ENCODE measurements around the gene ZNF787. TPM values are rescaled to one million over a fixed set of nuclear protein-coding genes. Genes with fewer than 3 reads are reported as not detected.

ZNF787 gene
- total RNA-seq, 1 experiment from 2014 or later = 54.6 TPM

- H3K9ac ChIP-seq (ENCODE audit: extremely low read depth, insufficient read length, low read length) = no peak overlapping the region
- Mint-ChIP-seq H3K9me3 (peaks cover 0 to 13% of the 10 kb centered on the region in 2 experiments; a peak in 2 of 5 replicates), H3K27me3 (ENCODE audit: low read depth) (peaks cover 29% of the 10 kb centered on the region), H3K27ac (peak overlapping the region in 1 of 3 experiments; percentile 67; a peak in 1 of 7 replicates), H3K4me3 (no peak overlapping the region), H3K36me3 (ENCODE audit: insufficient read depth in 1 of 3, low read depth in 3 of 3) (no peaks in the 10 kb centered on the region), H3K4me1 (peaks cover 13 to 16% of the 10 kb centered on the region in 2 experiments)
- H3K56ac ChIP-seq (ENCODE audit: insufficient read length, low read depth, low read length) = no peak overlapping the region
- WGBS (ENCODE audit: extremely low coverage, insufficient read length, low lambda C conversion rate) = no CpG with 5 or more reads among the region's 7 CpGs
- no peak overlapping the region for H2BK20ac ChIP-seq (ENCODE audit: low read depth, low read length, poor library complexity, severe bottlenecking)
- H2BK12ac ChIP-seq (ENCODE audit: insufficient read length, low read depth, low read length) = no peak overlapping the region
- no peak overlapping the region for H3K23ac ChIP-seq (ENCODE audit: insufficient read length, low read depth, low read length)
- TF ChIP-seq CTCF (conservative IDR thresholded peaks at IDR 0.05) = no peak
- no peaks in the 10 kb centered on the region for H4K20me1 ChIP-seq (ENCODE audit: control insufficient read depth, insufficient read depth, insufficient read length)
- no peak overlapping the region for H3K4ac ChIP-seq (ENCODE audit: low read depth, low read length)
- H2BK120ac ChIP-seq (ENCODE audit: low read depth, low read length, poor library complexity, severe bottlenecking) = no peak overlapping the region
- H3K14ac ChIP-seq (ENCODE audit: insufficient read depth, low read length) = no peak overlapping the region
- H3K18ac ChIP-seq (ENCODE audit: insufficient read length, low read depth, low read length) = no peak overlapping the region
- no peak overlapping the region for H2BK5ac ChIP-seq (ENCODE audit: insufficient read length, low read length)
- H4K91ac ChIP-seq (ENCODE audit: insufficient read length, low read depth, low read length) = no peak overlapping the region
- H3T11ph ChIP-seq (ENCODE audit: low read length) = no peak overlapping the region
- no peak overlapping the region for H4K5ac ChIP-seq (ENCODE audit: insufficient read length, low read depth, low read length)
- no peak overlapping the region for H2BK15ac ChIP-seq (ENCODE audit: low read depth, low read length)
- DNase-seq = no peak
- no peak overlapping the region for H2AFZ ChIP-seq (ENCODE audit: low read length)
- H3K4me2 ChIP-seq (ENCODE audit: insufficient read depth, insufficient read length, low read length) = no peak overlapping the region
- H4K8ac ChIP-seq (replicated peaks; ENCODE audit: insufficient read length, low read depth, low read length) = no peak overlapping the region
- no peak overlapping the region for H3K27ac ChIP-seq (ENCODE audit: insufficient read length, low read depth, low read length)
- no peaks in the 10 kb centered on the region for H3K4me1 ChIP-seq (ENCODE audit: insufficient read depth, low read length)
- no peak overlapping the region for H2AK5ac ChIP-seq (ENCODE audit: insufficient read length, low read length)
- H3K79me2 ChIP-seq (ENCODE audit: insufficient read depth, low read length) = no peaks in the 10 kb centered on the region
- no peaks in the 10 kb centered on the region for H3K79me1 ChIP-seq (ENCODE audit: insufficient read depth, low read depth, low read length, poor library complexity, severe bottlenecking)
- H3K23me2 ChIP-seq (ENCODE audit: insufficient read length, low read depth, low read length, poor library complexity, severe bottlenecking) = peaks cover 5% of the 10 kb centered on the region
- no peaks in the 10 kb centered on the region; the same call in 1 of the 2 replicates for H3K27me3 ChIP-seq (ENCODE audit: insufficient read depth, low read length)
- no peaks in the 10 kb centered on the region for H3K9me3 ChIP-seq (ENCODE audit: control insufficient read depth, low read depth, low read length)
Measured at GRCh38 chr19:56079609-56080008, 41.5 kb downstream of the ZNF787 start.
